ENCODE data around the gene SLC5A8.
"Not testable (repeated sequence)": the region's sequence is repeated elsewhere in the genome, so short reads cannot be mapped to it uniquely, and the experiment has no call there.

The SLC5A8 gene

GRCh38 chr12:101166866-101167265 is 43.2 kb downstream of the SLC5A8 start:
- DNase-seq, result no peak

DNA sequence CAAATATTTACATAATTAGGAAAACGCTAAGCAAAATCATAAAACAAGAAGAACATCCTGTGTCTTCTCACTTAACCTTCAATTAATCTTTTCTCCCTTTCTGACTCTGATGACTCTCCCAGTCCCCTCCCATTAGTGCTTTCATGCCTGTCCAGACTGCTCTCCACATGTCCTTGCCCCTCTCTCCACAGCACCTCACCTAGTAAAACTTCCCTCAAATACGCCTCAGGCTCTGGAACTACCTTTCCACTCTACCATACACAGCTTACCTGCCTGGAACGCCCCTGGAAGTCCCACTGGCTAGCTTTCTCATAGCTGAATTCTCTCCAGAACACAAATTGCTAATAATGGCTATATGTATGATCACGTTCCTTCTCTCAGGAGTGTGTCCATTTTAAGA is 44.7 kb downstream of the SLC5A8 start:
- DNase-seq, result no peak

DNA sequence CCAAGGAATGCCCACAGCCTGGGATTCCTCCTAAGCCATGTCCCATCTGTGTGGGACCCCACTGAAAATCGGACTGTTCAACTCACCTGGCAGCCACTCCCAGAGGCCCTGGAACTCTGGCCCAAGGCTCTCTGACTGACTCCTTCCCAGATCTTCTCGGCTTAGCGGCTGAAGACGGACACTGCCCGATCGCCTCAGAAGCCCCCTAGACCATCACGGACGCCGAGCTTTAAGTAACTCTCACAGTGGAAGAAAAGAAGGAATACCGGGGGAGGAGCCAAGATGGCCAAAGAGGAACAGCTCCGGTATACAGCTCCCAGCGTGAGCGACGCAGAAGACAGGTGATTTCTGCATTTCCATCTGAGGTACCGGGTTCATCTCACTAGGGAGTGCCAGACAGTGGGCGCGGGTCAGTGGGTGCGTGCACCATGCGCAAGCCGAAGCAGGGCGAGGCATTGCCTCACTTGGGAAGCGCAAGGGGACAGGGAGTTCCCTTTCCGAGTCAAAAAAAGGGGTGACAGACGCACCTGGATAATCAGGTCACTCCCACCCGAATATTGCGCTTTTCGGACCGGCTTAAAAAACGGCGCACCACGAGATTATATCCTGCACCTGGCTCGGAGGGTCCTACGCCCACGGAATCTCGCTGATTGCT is 64.1 kb downstream of the SLC5A8 start:
- DNase-seq, result not testable (repeated sequence)

GRCh38 chr12:101127521-101128219 is 82.4 kb downstream of the SLC5A8 start:
- DNase-seq, result no peak

DNA sequence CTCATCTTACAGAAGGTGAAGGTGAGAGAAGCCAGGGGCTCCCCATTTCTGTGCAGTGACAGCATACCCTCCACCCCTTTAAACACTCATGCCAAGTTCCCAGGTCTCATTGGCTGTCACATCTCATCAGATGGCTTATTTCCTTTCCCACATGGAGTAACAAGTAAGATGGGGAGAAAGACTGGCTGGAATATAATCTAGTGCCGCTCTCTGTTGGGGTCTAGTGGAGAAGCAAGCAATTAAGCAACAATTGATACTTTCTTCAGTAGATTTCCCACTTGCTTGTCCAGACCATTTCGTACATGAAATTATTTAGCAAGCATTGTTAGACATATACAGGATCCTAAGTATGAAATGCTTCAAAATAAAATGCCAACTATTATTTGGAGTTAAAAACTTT is 92.2 kb downstream of the SLC5A8 start:
- no peak for DNase-seq

DNA sequence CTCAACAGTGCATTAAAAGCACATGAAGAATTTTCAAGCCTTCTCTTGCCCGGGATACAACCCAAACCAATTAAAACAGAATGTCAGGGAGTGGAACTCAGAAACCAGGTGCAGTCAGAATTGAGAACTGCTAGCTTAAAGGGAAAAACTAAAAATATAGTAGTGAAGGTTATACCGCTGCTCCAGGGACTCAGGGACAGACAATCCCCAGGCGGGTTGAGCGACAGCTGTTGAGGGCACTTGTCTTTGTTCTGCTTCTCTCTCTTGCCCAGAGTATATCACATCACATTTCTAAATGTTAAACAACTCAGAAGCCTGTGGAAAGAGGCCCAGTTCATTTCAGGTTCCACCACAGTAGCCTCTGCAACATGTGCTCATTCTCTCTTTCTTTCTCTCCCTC is 93.1 kb downstream of the SLC5A8 start:
- no peak for DNase-seq

- DNase-seq, result no peak
Observed at GRCh38 chr12:101115326-101115725, 94.7 kb downstream of the SLC5A8 start.

DNA sequence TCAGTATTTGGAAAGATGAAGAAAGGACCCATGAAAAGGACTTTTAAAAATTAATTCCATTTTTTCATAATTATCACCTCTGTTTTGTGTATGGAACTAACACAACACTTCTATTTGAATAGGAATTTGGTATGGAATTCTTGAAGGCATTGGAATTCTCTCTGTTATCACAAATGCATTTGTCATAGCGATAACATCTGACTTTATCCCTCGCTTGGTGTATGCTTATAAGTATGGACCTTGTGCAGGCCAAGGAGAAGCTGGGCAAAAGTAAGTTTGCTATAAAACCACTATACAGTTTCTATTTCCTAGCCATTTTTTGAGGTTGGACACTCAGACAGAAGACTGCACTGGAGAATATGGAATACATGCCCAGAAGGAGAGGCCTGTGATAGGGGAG is 98.6 kb downstream of the SLC5A8 start:
- DNase-seq, result no peak

GRCh38 chr12:101110866-101111265 is 99.2 kb downstream of the SLC5A8 start:
- DNase-seq, result no peak

GRCh38 chr12:101108130-101108529 is 101.9 kb downstream of the SLC5A8 start:
- DNase-seq, result no peak

DNA sequence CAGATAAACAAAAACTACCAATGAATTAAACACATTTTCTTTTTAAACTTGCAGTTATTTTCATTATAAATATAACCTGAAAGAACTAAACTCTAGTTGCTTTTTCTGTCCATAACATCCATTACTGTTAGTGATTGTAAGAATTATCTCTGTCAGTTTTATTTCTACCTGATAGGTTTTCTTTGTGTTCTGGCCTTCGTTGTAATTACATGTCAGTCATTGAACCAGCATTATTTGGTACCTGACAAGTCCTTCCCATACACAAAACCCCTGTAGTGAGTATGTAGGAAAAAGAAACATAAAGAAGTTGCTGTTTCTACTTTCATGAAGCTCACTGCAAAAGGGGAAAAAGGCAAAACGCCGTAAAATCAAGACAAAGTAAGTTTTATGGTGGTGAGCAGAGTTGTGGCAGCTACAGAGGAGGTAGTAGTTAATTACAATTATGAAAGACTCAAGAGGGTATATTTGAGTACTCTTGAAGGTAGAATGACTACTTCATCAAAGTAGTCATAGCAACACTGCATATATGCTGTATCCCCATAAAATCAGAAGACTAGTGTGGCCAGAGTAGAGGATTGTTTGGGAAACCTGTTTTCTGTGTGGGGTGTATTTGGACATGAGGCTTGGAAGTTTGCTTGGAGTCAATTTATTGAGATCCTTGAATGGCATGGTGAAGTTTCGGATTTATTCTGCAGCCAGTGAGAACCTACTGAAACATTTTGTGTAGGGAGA is 102.8 kb downstream of the SLC5A8 start:
- no peak for DNase-seq

Measured in NCI-H748 treated with DMSO at 0.1 percent for 48 hours (cell line).